ENCODE results near the gene MAPK10.

Gene MAPK10

DNA sequence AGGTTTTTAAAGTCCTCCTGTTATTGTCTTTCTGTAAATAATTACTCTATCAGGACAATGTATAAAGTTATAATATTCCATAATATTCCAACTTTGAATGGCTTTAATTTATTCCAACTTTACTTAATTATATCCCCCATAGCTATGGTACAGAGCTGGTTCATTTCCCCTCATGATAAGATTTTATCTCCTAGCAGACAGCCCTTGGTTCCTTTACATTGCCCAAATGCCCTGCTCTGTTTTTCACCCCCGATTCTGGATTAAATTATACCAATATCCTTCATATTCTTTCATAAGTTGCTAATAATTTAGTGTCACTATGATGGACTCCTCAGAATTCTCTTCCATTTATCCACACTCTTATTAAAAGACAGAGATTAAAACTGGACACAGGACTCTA is 340.5 kb downstream of the MAPK10 start:
- H3K27ac ChIP-seq: no peak overlapping the region
- TF ChIP-seq ZFX (IDR thresholded peaks at IDR 0.05; ENCODE audit: borderline replicate concordance): no peak
- TF ChIP-seq CTCF (IDR thresholded peaks at IDR 0.05): no peak

- H3K27ac ChIP-seq: no peak overlapping the region
- TF ChIP-seq ZFX (IDR thresholded peaks at IDR 0.05; ENCODE audit: borderline replicate concordance): no peak
- no peak for TF ChIP-seq CTCF (IDR thresholded peaks at IDR 0.05)
Measured at GRCh38 chr4:86015412-86016350, 344.2 kb downstream of the MAPK10 start.

GRCh38 chr4:86014599-86014998 is 345.3 kb downstream of the MAPK10 start:
- no peak overlapping the region for H3K27ac ChIP-seq
- no peak for TF ChIP-seq ZFX (IDR thresholded peaks at IDR 0.05; ENCODE audit: borderline replicate concordance)

DNA sequence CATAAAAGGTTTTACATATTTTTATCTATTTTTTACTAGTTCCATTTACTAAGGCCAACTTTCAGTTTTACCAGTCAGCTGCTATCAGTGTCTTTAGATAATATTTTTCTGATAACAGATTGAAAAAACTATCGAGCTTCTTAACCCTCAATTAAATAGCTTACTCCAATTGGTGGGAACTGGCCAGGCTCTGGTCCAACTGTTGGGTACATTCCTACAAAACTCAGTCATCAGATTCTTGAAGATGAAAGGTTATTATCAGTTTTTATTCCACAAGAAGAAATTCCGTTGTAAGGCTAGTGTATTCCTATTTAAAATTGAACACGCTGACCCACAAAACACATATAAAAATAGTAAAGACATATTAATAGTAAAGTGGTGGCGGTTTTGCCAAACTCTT is 346.2 kb downstream of the MAPK10 start:
- TF ChIP-seq CTCF (IDR thresholded peaks at IDR 0.05) (no peak), ZFX (IDR thresholded peaks at IDR 0.05; ENCODE audit: borderline replicate concordance) (no peak)

DNA sequence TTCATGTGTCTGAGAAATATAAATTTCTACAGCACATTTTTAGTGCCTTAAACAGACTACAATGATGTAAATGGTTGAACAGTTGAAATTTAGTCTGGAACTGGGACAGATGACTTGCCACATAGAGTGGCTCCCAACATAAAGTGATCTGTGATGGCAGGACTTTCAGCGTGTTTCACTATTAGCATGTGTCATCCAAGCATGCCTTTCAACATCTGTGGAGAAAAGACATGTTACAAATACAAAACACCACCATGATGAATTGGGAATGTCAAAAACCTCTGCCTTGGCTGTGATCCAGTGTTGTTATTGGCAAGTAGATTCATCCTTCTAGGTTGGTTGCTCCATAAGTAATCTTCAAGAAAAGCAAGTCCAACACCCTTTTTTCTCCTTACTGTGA is 348.7 kb downstream of the MAPK10 start:
- H3K27ac ChIP-seq: no peak overlapping the region
- TF ChIP-seq ZFX (IDR thresholded peaks at IDR 0.05; ENCODE audit: borderline replicate concordance) (no peak), CTCF (IDR thresholded peaks at IDR 0.05) (no peak)

More for the DNA sequence above, 346.2 kb downstream of the MAPK10 start:
- no peak overlapping the region for H3K27ac ChIP-seq

DNA sequence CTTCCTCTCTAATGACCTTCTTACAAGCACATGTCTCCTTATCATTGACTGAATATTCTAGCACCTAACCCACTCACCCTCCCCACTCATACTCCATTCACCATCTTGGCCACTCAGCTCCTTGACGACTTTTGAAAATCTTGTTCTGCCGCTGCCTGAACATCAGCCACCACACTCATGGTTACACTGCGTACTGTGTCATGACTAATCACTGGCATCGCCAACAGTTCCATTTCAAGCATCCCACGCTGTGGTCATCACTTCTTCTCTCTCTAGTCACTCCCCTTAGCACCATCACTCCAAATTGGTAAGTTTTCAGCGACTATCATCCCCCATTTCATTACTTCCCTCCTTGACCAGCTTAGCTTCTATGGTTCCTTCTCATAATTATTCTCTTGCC is 352.8 kb downstream of the MAPK10 start:
- TF ChIP-seq CTCF (IDR thresholded peaks at IDR 0.05) (no peak), ZFX (IDR thresholded peaks at IDR 0.05; ENCODE audit: borderline replicate concordance) (no peak)
- H3K27ac ChIP-seq: no peak overlapping the region

DNA sequence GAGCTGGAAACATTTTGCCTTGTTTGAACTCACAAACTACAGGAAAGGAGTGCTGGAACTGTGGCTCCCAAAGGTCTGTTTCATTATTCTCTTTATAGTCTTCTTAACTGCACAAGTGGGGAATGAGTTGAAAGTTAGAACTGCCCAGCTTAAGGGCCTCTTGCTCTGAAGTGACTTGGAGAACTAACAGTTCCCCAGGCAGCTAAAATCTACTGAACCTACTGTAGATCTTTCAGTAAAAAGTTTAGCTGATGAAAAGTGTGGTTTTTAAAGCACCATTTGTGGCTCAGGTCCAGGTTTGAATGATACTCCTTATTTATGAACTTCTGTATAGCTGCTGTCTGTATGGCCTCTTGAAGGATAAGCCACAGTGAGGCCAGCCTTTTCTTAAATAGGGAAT is 353.8 kb downstream of the MAPK10 start:
- H3K27ac ChIP-seq: no peak overlapping the region
- TF ChIP-seq ZFX (IDR thresholded peaks at IDR 0.05; ENCODE audit: borderline replicate concordance): no peak
- TF ChIP-seq CTCF (IDR thresholded peaks at IDR 0.05): no peak

Measured in 22Rv1 (cell line).